ENCODE results near the gene MLC1.

- TF ChIP-seq CTCF (IDR thresholded peaks at IDR 0.05) = no peak
- no peak for TF ChIP-seq POLR2A (IDR thresholded peaks at IDR 0.05)
Measured at GRCh38 chr22:50129121-50129736, 44.0 kb upstream of the MLC1 start.
